ENCODE measurements around the gene FURIN. TPM values are rescaled to one million over a fixed set of nuclear protein-coding genes. Genes with fewer than 3 reads are reported as not detected.
"Not testable (repeated sequence)": the region's sequence is repeated elsewhere in the genome, so short reads cannot be mapped to it uniquely, and the experiment has no call there.

FURIN gene
- total and polyA plus RNA-seq, 12 donors: 29.5 to 82.5 (median 40.9) TPM

- Histone ChIP-seq H3K9me3 (no peaks in the 10 kb centered on the region), H3K27me3 (no peaks in the 10 kb centered on the region), H3K36me3 (peaks cover 0 to 98% (median 67%) of the 10 kb centered on the region in 9 donors), H3K4me1 (peaks cover 3 to 42% (median 26%) of the 10 kb centered on the region in 9 donors), H3K4me3 (no peak overlapping the region), H3K27ac (peak overlapping the region in 9 of 10 donors; percentile 3 to 90 (median 79))
- WGBS, 2 donors: 95 to 98% methylated on average over 12 of the region's 12 CpGs
- ATAC-seq (no peak), DNase-seq (no peak)
- TF ChIP-seq CTCF (IDR thresholded peaks at IDR 0.05): no peak
- intact Hi-C loops (cut with DNase I): no loop called here
Observed at GRCh38 chr15:90917569-90917968, 49.2 kb downstream of the FURIN start.

GRCh38 chr15:90918034-90918788 is 49.8 kb downstream of the FURIN start:
- intact Hi-C loops (cut with DNase I): no loop called here
- WGBS, 2 donors: 90 to 92% methylated on average over 23 of the region's 23 CpGs
- no peaks in the 10 kb centered on the region for H3K27me3 ChIP-seq
- ATAC-seq: no peak
- H3K27ac ChIP-seq: peak overlapping the region; percentile 40 to 90 (median 80)
- H3K9me3 ChIP-seq: no peaks in the 10 kb centered on the region
- no peak for DNase-seq
- no peak for TF ChIP-seq CTCF (IDR thresholded peaks at IDR 0.05)
- H3K4me3 ChIP-seq: no peak overlapping the region
- peaks cover 3 to 42% (median 26%) of the 10 kb centered on the region in 9 donors for H3K4me1 ChIP-seq
- peaks cover 0 to 93% (median 60%) of the 10 kb centered on the region in 9 donors for H3K36me3 ChIP-seq

- H3K4me3 ChIP-seq: no peak overlapping the region
- H3K36me3 ChIP-seq: peaks cover 0 to 87% (median 54%) of the 10 kb centered on the region in 9 donors
- DNase-seq (no peak), ATAC-seq (peak in 7 of 8 donors; percentile 2 to 68 (median 31))
- no peaks in the 10 kb centered on the region for H3K27me3 ChIP-seq
- intact Hi-C loops (cut with DNase I): no loop called here
- 38 to 62% methylated on average over 6 of the region's 6 CpGs for WGBS, 2 donors
- H3K27ac ChIP-seq: peak overlapping the region; percentile 40 to 90 (median 80)
- H3K9me3 ChIP-seq: no peaks in the 10 kb centered on the region
- TF ChIP-seq CTCF (IDR thresholded peaks at IDR 0.05): no peak
- peaks cover 3 to 42% (median 26%) of the 10 kb centered on the region in 9 donors for H3K4me1 ChIP-seq
Observed at GRCh38 chr15:90918835-90919234, 50.4 kb downstream of the FURIN start.

GRCh38 chr15:90921887-90922286 is 53.5 kb downstream of the FURIN start:
- Histone ChIP-seq H3K4me3 (no peak overlapping the region), H3K4me1 (peaks cover 0 to 23% (median 14%) of the 10 kb centered on the region in 9 donors), H3K9me3 (no peaks in the 10 kb centered on the region), H3K27me3 (no peaks in the 10 kb centered on the region), H3K36me3 (peaks cover 0 to 59% (median 34%) of the 10 kb centered on the region in 9 donors), H3K27ac (no peak overlapping the region)
- intact Hi-C loops (cut with DNase I): no loop called here
- WGBS, 2 donors: 89 to 94% methylated on average over 4 of the region's 4 CpGs
- TF ChIP-seq CTCF (IDR thresholded peaks at IDR 0.05): no peak
- DNase-seq: no peak
- no peak for ATAC-seq

- H3K9me3 ChIP-seq; intact Hi-C loops (cut with DNase I); H3K4me3 ChIP-seq; ATAC-seq; DNase-seq; H3K27me3 ChIP-seq: not testable (repeated sequence)
- Histone ChIP-seq H3K27ac (peak overlapping the region in 2 of 10 donors; percentile 15 to 40), H3K36me3 (peaks cover 0 to 50% (median 26%) of the 10 kb centered on the region in 9 donors), H3K4me1 (peaks cover 0 to 15% (median 8%) of the 10 kb centered on the region in 9 donors)
- WGBS, 2 donors: 93 to 96% methylated on average over 7 of the region's 7 CpGs
Observed at GRCh38 chr15:90922712-90923322, 54.4 kb downstream of the FURIN start.

All from heart right ventricle (tissue), 16 donors.